RWPE2 (cell line): ENCODE data around the gene LARP6.

Experiments
- ATAC-seq: fragments of 200-7000 bp; cut with Tn5 transposase; 3 replicates; pipeline ENCODE4 v1.9.1; 2021; ENCODE audit warnings: low read depth
- DNase-seq: peaks from one replicate; pipeline ENCODE4 v3.0.0-alpha.2; 2020; ENCODE audit warnings: low spot score
- H3K27ac ChIP-seq: fragments of 450-650 bp; 2 replicates; pipeline ENCODE4 v1.5.1; 2017; ENCODE audit warnings: mild to moderate bottlenecking; ENCODE audit not compliant: poor library complexity, severe bottlenecking
- H3K27me3 ChIP-seq: fragments of 250-450 bp; sonication (Bioruptor Pico); 2 replicates; pipeline ENCODE4 v1.5.1; 2021; ENCODE audit warnings: mild to moderate bottlenecking, moderate library complexity; ENCODE audit not compliant: insufficient read depth, poor library complexity, severe bottlenecking
- H3K36me3 ChIP-seq: fragments of 250-450 bp; sonication (Bioruptor Pico); 2 replicates; pipeline ENCODE4 v1.5.1; 2020; ENCODE audit warnings: low read depth, mild to moderate bottlenecking, moderate library complexity
- H3K4me1 ChIP-seq: fragments of 250-450 bp; sonication (Bioruptor Pico); 2 replicates; pipeline ENCODE4 v1.5.1; 2021; ENCODE audit warnings: mild to moderate bottlenecking, moderate library complexity; ENCODE audit not compliant: insufficient read depth, poor library complexity, severe bottlenecking
- H3K4me3 ChIP-seq: fragments of 250-450 bp; sonication (Bioruptor Pico); 2 replicates; pipeline ENCODE4 v1.5.1; 2021; ENCODE audit warnings: mild to moderate bottlenecking, moderate library complexity; ENCODE audit not compliant: severe bottlenecking
- H3K9me3 ChIP-seq: fragments of 250-450 bp; sonication (Bioruptor Pico); 2 replicates; pipeline ENCODE4 v1.5.1; 2021; ENCODE audit warnings: mild to moderate bottlenecking, moderate library complexity; ENCODE audit not compliant: severe bottlenecking
- TF ChIP-seq, protein P1 (sequence below): fragments of 450-650 bp; IDR thresholded peaks from one replicate; pipeline ENCODE4 v1.5.1; 2017; ENCODE audit warnings: mild to moderate bottlenecking, moderate library complexity; ENCODE audit not compliant: poor library complexity, severe bottlenecking

The LARP6 gene

DNA sequence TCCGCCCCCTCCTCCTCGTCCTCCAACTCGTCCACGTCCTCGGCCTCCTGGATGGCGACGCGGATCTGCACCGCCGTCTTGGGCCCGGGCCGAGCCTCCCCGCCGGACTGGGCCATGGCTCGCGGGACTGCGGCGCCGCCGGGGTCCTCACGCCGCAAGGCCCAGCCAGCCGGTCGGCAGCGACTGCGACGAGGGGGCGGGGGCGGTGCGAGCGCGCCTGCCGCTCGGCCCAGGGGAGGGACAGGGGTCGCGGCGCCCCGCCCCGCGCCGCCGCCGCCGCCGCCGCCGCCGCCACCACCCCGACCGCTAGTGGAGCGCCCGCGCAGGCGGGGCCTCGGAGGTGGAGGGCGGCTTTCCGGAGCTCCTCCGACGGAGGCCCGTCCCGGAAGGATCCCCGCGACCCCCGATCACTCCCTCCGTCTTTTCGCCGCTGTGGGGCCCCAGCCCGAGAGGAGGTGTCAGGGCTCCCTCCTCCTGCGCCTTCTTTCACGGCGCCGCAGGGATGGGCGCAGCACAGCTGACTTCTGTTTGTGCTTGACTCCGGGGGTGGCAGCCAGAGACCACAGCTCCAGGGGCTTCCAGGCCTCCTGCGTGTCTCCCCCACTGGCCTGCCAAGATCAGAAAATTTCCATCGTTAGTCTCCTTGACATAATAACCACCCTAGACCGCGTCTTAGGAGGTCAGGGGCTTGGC is at the start of gene LARP6:
LARP6 (minus strand) TSS at position 185 of the 693 bp plus-strand sequence; CDS start at position 116, 69 bp downstream.
- H3K27ac ChIP-seq = peak within 1 kb of the TSS; percentile 70
- DNase-seq (no peak), ATAC-seq (peak; percentile 17)
- H3K27me3 ChIP-seq = no peaks in the 10 kb centered on the region
- H3K9me3 ChIP-seq = no peaks in the 10 kb centered on the region
- TF ChIP-seq, protein P1, sequence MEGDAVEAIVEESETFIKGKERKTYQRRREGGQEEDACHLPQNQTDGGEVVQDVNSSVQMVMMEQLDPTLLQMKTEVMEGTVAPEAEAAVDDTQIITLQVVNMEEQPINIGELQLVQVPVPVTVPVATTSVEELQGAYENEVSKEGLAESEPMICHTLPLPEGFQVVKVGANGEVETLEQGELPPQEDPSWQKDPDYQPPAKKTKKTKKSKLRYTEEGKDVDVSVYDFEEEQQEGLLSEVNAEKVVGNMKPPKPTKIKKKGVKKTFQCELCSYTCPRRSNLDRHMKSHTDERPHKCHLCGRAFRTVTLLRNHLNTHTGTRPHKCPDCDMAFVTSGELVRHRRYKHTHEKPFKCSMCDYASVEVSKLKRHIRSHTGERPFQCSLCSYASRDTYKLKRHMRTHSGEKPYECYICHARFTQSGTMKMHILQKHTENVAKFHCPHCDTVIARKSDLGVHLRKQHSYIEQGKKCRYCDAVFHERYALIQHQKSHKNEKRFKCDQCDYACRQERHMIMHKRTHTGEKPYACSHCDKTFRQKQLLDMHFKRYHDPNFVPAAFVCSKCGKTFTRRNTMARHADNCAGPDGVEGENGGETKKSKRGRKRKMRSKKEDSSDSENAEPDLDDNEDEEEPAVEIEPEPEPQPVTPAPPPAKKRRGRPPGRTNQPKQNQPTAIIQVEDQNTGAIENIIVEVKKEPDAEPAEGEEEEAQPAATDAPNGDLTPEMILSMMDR = no peak
- H3K4me3 ChIP-seq = peak within 1 kb of the TSS; percentile 89
- H3K36me3 ChIP-seq = peaks cover 27% of the 10 kb centered on the region
- H3K4me1 ChIP-seq = peaks cover 26% of the 10 kb centered on the region

DNA sequence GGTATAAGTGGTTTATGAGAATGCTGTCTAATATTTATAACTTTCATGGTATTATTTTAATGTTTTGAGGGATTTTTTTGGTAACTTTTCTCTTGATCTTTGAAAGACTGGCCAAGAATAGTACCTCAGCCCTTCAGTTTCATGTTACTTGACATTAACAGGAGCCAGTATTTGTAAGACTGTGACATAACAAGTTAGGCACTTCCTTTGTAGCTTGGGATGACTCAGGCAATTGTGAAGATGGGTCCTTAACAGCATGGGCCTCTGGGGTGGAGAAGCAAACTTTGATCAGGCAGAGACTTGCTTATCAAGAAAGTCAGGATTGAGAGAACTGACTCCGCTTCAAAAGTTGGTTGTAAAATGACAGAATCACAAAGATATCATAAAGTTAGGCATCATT is 48.1 kb upstream of the LARP6 start:
- DNase-seq (no peak), ATAC-seq (peak; percentile 99)
- H3K27ac ChIP-seq = peak overlapping the region; percentile 85

GRCh38 chr15:70892912-70893560 is 39.1 kb upstream of the LARP6 start:
- Histone ChIP-seq H3K27me3 (no peaks in the 10 kb centered on the region), H3K27ac (peak overlapping the region; percentile 71), H3K4me1 (peaks cover 18% of the 10 kb centered on the region), H3K9me3 (no peaks in the 10 kb centered on the region), H3K4me3 (peak overlapping the region; percentile 70), H3K36me3 (peaks cover 16% of the 10 kb centered on the region)
- TF ChIP-seq, protein P1 = peak; percentile 98
- peak; percentile 29 for ATAC-seq
- DNase-seq = peak; percentile 61

More for the DNA sequence above, 48.1 kb upstream of the LARP6 start:
- TF ChIP-seq, protein P1 = no peak
- Histone ChIP-seq H3K27me3 (no peaks in the 10 kb centered on the region), H3K9me3 (no peaks in the 10 kb centered on the region), H3K36me3 (peaks cover 41% of the 10 kb centered on the region), H3K4me1 (peaks cover 18% of the 10 kb centered on the region), H3K4me3 (no peak overlapping the region)

DNA sequence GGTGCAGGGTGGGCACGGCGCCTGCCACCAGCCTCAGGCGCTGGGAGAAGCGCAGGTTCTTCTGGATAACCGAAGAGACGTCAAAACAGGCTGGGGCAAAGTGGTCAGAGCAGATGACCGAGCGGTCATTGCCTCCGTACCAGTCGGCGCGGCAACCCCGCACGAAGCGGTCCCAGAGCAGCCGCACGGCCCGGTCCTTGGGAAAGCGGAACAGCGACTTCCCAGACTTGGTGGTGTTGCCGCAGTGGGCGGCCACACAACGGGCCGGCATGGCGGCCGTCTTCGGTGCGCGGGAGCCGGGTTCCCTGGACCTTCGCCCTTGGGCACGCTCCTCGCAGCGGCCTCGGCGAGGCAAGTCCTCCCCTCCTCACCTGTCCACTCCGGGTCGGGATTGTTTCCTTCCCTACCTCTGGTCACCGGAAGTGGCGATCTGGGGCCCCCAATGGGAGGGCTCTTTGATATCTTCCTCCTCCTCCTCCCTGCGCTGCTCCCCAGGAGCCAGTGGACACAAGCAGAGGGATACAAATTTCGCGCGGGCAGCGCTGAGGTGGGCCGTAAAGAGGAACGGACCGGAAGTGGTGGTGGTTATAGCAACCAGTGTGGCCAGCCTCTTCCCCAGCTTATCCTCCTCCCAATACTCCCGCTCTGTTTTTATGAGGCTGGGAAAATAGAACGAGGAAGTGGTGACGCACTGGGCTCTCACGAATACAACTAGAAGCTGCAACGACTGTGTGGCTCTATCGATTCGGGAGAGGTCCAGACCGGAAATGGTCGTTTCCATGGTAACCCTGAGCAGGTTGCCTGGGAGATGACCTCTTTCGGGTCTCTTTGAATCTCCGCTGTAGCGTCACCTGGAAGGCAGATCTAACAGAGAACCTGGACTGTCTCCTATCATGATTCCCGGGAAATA is 38.3 kb upstream of the LARP6 start, which contains the start of the genes LRRC49 and THAP10:
LRRC49 (plus strand) TSS at position 825 of the 910 bp plus-strand sequence; CDS start at position 894, 69 bp downstream.
THAP10 (minus strand) TSS at position 432 of the 910 bp plus-strand sequence; CDS start at position 271, 161 bp downstream.
- ATAC-seq (peak; percentile 97), DNase-seq (peak; percentile 98)
- Histone ChIP-seq H3K36me3 (peaks cover 16% of the 10 kb centered on the region), H3K4me3 (peak within 1 kb of the TSS; percentile 70), H3K9me3 (no peaks in the 10 kb centered on the region), H3K27me3 (no peaks in the 10 kb centered on the region), H3K27ac (peak within 1 kb of the TSS; percentile 71), H3K4me1 (peaks cover 21% of the 10 kb centered on the region)
- TF ChIP-seq, protein P1 = no peak
